HUES48 (cell line): ENCODE data around the gene MIER2.
"Not testable (repeated sequence)": the region's sequence is repeated elsewhere in the genome, so short reads cannot be mapped to it uniquely, and the experiment has no call there.

ENCODE experiments used
- H3K27ac ChIP-seq: one replicate; pipeline ENCODE4 v1.7.0; 2013; ENCODE audit warnings: low read depth, low read length, inconsistent platforms
- H3K27me3 ChIP-seq: 2 replicates; pipeline ENCODE4 v1.6.1; 2013; ENCODE audit warnings: mild to moderate bottlenecking, low read length; ENCODE audit not compliant: control insufficient read depth, insufficient read depth
- H3K36me3 ChIP-seq: 2 replicates; pipeline ENCODE4 v1.6.1; 2013; ENCODE audit warnings: low read length; ENCODE audit not compliant: control insufficient read depth, insufficient read depth
- H3K4me1 ChIP-seq: 2 replicates; pipeline ENCODE4 v1.6.1; 2013; ENCODE audit warnings: mild to moderate bottlenecking, low read length; ENCODE audit not compliant: control insufficient read depth, insufficient read depth
- H3K4me3 ChIP-seq: 2 replicates; pipeline ENCODE4 v1.5.1; 2013; ENCODE audit warnings: mild to moderate bottlenecking, low read depth, low read length
- H3K9ac ChIP-seq: 2 replicates; pipeline ENCODE4 v1.6.1; 2013; ENCODE audit warnings: mild to moderate bottlenecking, low read depth, low read length, moderate library complexity
- H3K9me3 ChIP-seq: 2 replicates; pipeline ENCODE4 v1.6.1; 2013; ENCODE audit warnings: low read length; ENCODE audit not compliant: control insufficient read depth, insufficient read depth

Gene MIER2

DNA sequence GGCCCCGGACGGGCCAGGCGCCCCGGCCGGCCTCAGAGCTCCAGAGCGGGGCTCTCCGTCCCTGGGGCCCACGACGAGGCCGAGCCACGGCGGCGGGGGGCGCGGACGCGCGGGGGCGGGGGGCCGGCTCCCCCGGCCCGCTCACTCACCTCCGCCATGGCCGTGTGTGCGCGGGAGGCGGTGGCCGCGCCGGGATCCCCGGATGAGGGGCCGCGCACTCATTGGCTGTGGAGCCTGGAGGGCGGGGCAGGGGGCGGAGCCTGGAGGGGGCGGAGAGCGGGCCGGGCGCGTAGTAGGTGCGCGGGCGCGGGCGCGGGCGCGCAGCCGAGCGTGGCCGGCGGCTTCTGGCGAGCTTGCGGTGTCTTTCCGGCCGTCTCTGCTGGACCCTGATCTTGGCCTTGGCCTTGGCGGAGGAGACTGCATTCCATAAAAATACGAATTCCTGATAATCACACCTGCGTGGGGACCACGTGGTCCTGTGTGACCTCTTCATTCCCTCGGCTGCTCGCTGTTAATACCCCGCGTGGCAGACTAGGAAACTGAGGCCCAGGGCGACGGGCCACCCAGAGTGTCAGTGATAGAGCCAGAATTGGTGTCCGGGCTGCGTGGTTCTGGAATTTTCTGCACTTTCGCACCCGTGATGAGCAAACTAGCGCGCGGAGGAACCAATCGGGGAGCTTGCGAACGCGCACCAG lies at the start of gene MIER2:
Gene MIER2, minus strand, starts transcription at position 172 of the 695 bp plus-strand sequence. Its CDS starts 14 bp downstream, at position 158.
- Histone ChIP-seq H3K36me3 (peaks cover 34% of the 10 kb centered on the region), H3K27ac (peak within 1 kb of the TSS; percentile 47), H3K9ac (peak within 1 kb of the TSS; percentile 61), H3K27me3 (peaks cover 9% of the 10 kb centered on the region), H3K4me1 (peaks cover 15% of the 10 kb centered on the region; the same call in 1 of the 2 replicates), H3K4me3 (peak within 1 kb of the TSS; percentile 70), H3K9me3 (no peaks in the 10 kb centered on the region)

DNA sequence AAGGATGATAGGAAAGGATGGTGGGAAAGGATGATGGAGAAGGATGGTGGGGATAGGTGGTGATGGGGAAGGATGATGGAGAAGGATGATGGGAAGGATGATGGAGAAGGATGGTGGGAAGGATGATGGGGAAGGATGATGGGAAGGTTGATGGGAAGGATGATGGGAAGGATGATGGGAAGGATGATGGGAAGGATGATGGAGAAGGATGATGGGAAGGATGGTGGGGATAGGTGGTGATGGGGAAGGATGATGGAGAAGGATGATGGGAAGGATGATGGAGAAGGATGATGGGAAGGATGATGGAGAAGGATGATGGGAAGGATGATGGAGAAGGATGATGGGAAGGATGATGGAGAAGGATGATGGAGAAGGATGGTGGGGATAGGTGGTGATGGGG lies 49.0 kb upstream of the MIER2 start:
- not testable (repeated sequence) for H3K27me3 ChIP-seq, H3K9me3 ChIP-seq, H3K36me3 ChIP-seq, H3K4me3 ChIP-seq, H3K9ac ChIP-seq, H3K4me1 ChIP-seq, H3K27ac ChIP-seq

GRCh38 chr19:392375-392970 lies 47.9 kb upstream of the MIER2 start:
- Histone ChIP-seq H3K36me3 (no peaks in the 10 kb centered on the region), H3K27ac (no peak overlapping the region), H3K4me3 (no peak overlapping the region), H3K9ac (no peak overlapping the region), H3K27me3 (no peaks in the 10 kb centered on the region), H3K4me1 (peaks cover 3% of the 10 kb centered on the region), H3K9me3 (no peaks in the 10 kb centered on the region)

- Histone ChIP-seq H3K4me1 (peaks cover 5% of the 10 kb centered on the region), H3K27ac (no peak overlapping the region), H3K27me3 (no peaks in the 10 kb centered on the region), H3K36me3 (no peaks in the 10 kb centered on the region), H3K4me3 (no peak overlapping the region), H3K9me3 (no peaks in the 10 kb centered on the region), H3K9ac (no peak overlapping the region)
Measured at GRCh38 chr19:391726-392374, 47.3 kb upstream of the MIER2 start.

DNA sequence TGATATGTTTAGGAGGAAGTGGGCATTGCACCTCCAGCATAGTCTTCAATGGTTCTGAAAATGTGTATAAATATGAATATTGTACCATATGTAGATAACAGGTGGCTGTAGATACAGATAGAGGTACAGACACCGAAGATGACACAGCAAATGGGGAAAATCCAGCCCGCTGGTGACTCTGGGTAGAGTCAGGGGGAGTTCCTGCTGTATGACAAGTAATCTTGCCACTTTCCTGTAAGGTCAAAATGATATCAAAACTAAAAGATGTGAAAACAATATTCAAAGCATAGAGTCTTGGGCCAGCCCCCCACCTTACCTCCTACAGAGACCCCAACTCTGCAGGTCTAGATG lies 46.6 kb upstream of the MIER2 start:
- Histone ChIP-seq H3K4me1 (peaks cover 11% of the 10 kb centered on the region), H3K9me3 (no peaks in the 10 kb centered on the region), H3K36me3 (no peaks in the 10 kb centered on the region), H3K27ac (no peak overlapping the region), H3K27me3 (no peaks in the 10 kb centered on the region), H3K9ac (no peak overlapping the region), H3K4me3 (no peak overlapping the region)

DNA sequence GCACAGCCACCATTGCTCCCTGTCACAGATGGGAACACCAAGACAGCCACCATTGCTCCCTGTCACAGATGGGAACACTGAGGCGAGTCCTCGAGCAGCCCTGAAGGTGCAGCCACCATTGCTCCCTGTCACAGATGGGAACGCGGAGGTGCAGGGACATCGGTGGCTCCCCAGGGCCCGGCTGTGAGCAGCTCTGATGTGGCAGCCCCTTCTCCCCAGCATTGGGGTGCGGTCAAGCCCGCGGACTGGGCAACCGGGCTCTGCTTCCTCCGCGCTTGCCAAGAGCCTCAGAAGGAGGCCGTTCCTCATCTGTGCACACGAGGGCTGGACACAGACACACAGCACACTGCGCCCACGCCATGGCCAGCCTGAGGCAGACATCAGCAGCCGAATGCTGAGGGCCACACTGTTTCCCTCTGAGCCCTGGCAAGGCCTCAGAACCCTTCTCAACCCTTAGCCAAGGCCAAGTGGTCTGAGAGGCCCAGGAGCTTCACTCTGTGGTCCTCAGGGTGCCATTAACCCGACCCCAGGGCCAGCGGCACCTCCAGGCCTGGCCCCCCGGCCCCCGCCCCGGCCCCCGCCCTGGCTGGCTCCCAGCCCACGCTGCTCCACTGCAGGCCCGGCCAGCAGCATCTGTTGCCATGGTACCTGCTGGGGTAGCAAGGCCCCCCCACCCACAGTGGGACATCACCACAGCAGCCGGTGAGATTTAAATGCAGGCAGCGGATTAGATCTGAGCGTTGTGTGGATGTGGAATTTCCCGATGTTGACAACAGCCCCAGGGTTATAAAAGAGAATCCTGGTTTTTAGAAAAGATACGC lies 46.0 kb upstream of the MIER2 start:
- Histone ChIP-seq H3K36me3 (no peaks in the 10 kb centered on the region), H3K4me3 (no peak overlapping the region), H3K27me3 (no peaks in the 10 kb centered on the region), H3K9ac (no peak overlapping the region), H3K4me1 (peaks cover 16% of the 10 kb centered on the region), H3K9me3 (no peaks in the 10 kb centered on the region), H3K27ac (no peak overlapping the region)

DNA sequence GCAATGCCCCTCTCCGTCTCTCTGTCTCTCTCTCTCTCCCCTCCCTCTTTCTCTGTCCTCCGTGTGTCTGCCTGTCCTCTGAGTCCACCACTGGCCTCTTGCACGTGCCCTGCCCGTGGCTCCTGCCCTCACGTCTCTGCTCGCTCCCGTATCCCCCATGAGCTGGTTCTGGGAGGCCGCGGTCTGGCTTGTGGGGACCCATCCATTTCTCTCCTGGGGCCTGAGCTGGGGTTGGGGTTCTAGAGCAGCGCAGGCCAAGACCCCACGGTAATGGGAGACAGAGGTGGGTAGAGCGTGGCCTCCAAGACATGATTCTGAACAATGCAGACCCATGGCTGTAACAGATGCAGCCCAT lies 45.3 kb upstream of the MIER2 start:
- Histone ChIP-seq H3K9me3 (no peaks in the 10 kb centered on the region), H3K4me1 (peaks cover 16% of the 10 kb centered on the region), H3K9ac (no peak overlapping the region), H3K27ac (no peak overlapping the region), H3K27me3 (no peaks in the 10 kb centered on the region), H3K4me3 (no peak overlapping the region), H3K36me3 (no peaks in the 10 kb centered on the region)

GRCh38 chr19:389255-389934 lies 44.8 kb upstream of the MIER2 start:
- Histone ChIP-seq H3K36me3 (no peaks in the 10 kb centered on the region), H3K27ac (no peak overlapping the region), H3K27me3 (no peaks in the 10 kb centered on the region), H3K9me3 (no peaks in the 10 kb centered on the region), H3K9ac (no peak overlapping the region), H3K4me3 (no peak overlapping the region), H3K4me1 (peaks cover 19% of the 10 kb centered on the region)

- Histone ChIP-seq H3K36me3 (no peaks in the 10 kb centered on the region), H3K27ac (no peak overlapping the region), H3K4me1 (peaks cover 23% of the 10 kb centered on the region), H3K4me3 (no peak overlapping the region), H3K9ac (no peak overlapping the region), H3K9me3 (no peaks in the 10 kb centered on the region), H3K27me3 (no peaks in the 10 kb centered on the region)
Measured at GRCh38 chr19:388691-389090, 44.1 kb upstream of the MIER2 start.

GRCh38 chr19:387777-388176 lies 43.2 kb upstream of the MIER2 start:
- Histone ChIP-seq H3K9ac (no peak overlapping the region; the same call in 1 of the 2 replicates), H3K36me3 (no peaks in the 10 kb centered on the region), H3K9me3 (no peaks in the 10 kb centered on the region), H3K27ac (no peak overlapping the region), H3K4me1 (peaks cover 23% of the 10 kb centered on the region), H3K4me3 (no peak overlapping the region), H3K27me3 (no peaks in the 10 kb centered on the region)
